Measurements from ENCODE around the gene NOTUM. TPM values are rescaled to one million over a fixed set of nuclear protein-coding genes. Genes with fewer than 3 reads are reported as not detected.
A peak's percentile ranks its signal among the peaks of the same experiment; 100 is the strongest.

The NOTUM gene
- total RNA-seq, 1 experiment from 2014 or later, result not detected

GRCh38 chr17:81973432-81973831 is 12.4 kb upstream of the NOTUM start:
- peaks cover 5% of the 10 kb centered on the region for H3K36me3 Mint-ChIP-seq (ENCODE audit: insufficient read depth, unreplicated experiment)
- DNase-seq (ENCODE audit: unreplicated experiment), result no peak
- BruUV-seq (replicated peaks), result no TSS peak
- no peak for TF ChIP-seq CTCF (IDR thresholded peaks at IDR 0.05; ENCODE audit: unreplicated experiment)
- H3K9me3 Mint-ChIP-seq (ENCODE audit: unreplicated experiment), result no peaks in the 10 kb centered on the region
- ChIA-PET CTCF (no interaction called here), POLR2A (no interaction called here)
- peaks cover under 1% of the 10 kb centered on the region for H3K4me1 Mint-ChIP-seq (ENCODE audit: insufficient read depth, unreplicated experiment)
- no peaks in the 10 kb centered on the region for H3K27me3 Mint-ChIP-seq (ENCODE audit: insufficient read depth, unreplicated experiment)
- H3K4me3 Mint-ChIP-seq (ENCODE audit: unreplicated experiment), result no peak overlapping the region
- intact Hi-C loops (cut with micrococcal nuclease), result no loop called here
- H3K27ac Mint-ChIP-seq (ENCODE audit: low read depth, unreplicated experiment), result no peak overlapping the region

GRCh38 chr17:81968850-81969812 is 8.1 kb upstream of the NOTUM start:
- BruUV-seq (replicated peaks), result no TSS peak
- no peak for DNase-seq (ENCODE audit: unreplicated experiment)
- CTCF ChIA-PET, result interaction anchor here (0.6 kb wide), 2 partner anchors 22 to 41 kb away, joined by 3 to 5 read pairs; no protein-coding TSS in a partner anchor
- intact Hi-C loops (cut with micrococcal nuclease), result no loop called here
- Mint-ChIP-seq H3K27ac (ENCODE audit: low read depth, unreplicated experiment) (no peak overlapping the region), H3K36me3 (ENCODE audit: insufficient read depth, unreplicated experiment) (peaks cover 5% of the 10 kb centered on the region), H3K4me1 (ENCODE audit: insufficient read depth, unreplicated experiment) (peaks cover 10% of the 10 kb centered on the region), H3K27me3 (ENCODE audit: insufficient read depth, unreplicated experiment) (no peaks in the 10 kb centered on the region), H3K9me3 (ENCODE audit: unreplicated experiment) (no peaks in the 10 kb centered on the region), H3K4me3 (ENCODE audit: unreplicated experiment) (no peak overlapping the region)
- POLR2A ChIA-PET, result interaction anchor here (0.9 to 1.7 kb wide), 2 partner anchors 8 to 11 kb away, joined by 5 to 7 read pairs; no protein-coding TSS in a partner anchor
- TF ChIP-seq CTCF (IDR thresholded peaks at IDR 0.05; ENCODE audit: unreplicated experiment), result no peak

GRCh38 chr17:81968396-81968745 is 7.4 kb upstream of the NOTUM start:
- BruUV-seq (replicated peaks), result no TSS peak
- Mint-ChIP-seq H3K9me3 (ENCODE audit: unreplicated experiment) (no peaks in the 10 kb centered on the region), H3K4me1 (ENCODE audit: insufficient read depth, unreplicated experiment) (peaks cover 10% of the 10 kb centered on the region), H3K4me3 (ENCODE audit: unreplicated experiment) (no peak overlapping the region), H3K27ac (ENCODE audit: low read depth, unreplicated experiment) (no peak overlapping the region), H3K36me3 (ENCODE audit: insufficient read depth, unreplicated experiment) (peaks cover 5% of the 10 kb centered on the region), H3K27me3 (ENCODE audit: insufficient read depth, unreplicated experiment) (no peaks in the 10 kb centered on the region)
- ChIA-PET POLR2A (interaction anchor here (0.9 to 1.7 kb wide), 2 partner anchors 8 to 12 kb away, joined by 5 to 7 read pairs; no protein-coding TSS in a partner anchor), CTCF (interaction anchor here (0.6 kb wide), 1 partner anchor 23 kb away, joined by 5 read pairs; no protein-coding TSS in a partner anchor)
- no peak for DNase-seq (ENCODE audit: unreplicated experiment)
- intact Hi-C loops (cut with micrococcal nuclease), result no loop called here
- TF ChIP-seq CTCF (IDR thresholded peaks at IDR 0.05; ENCODE audit: unreplicated experiment), result no peak

GRCh38 chr17:81967533-81968395 is 6.8 kb upstream of the NOTUM start:
- BruUV-seq (replicated peaks), result no TSS peak
- Mint-ChIP-seq H3K9me3 (ENCODE audit: unreplicated experiment) (no peaks in the 10 kb centered on the region), H3K27ac (ENCODE audit: low read depth, unreplicated experiment) (no peak overlapping the region), H3K36me3 (ENCODE audit: insufficient read depth, unreplicated experiment) (peaks cover 5% of the 10 kb centered on the region), H3K27me3 (ENCODE audit: insufficient read depth, unreplicated experiment) (no peaks in the 10 kb centered on the region), H3K4me1 (ENCODE audit: insufficient read depth, unreplicated experiment) (peaks cover 10% of the 10 kb centered on the region), H3K4me3 (ENCODE audit: unreplicated experiment) (no peak overlapping the region)
- peak; percentile 69 for DNase-seq (ENCODE audit: unreplicated experiment)
- intact Hi-C loops (cut with micrococcal nuclease), result no loop called here
- no peak for TF ChIP-seq CTCF (IDR thresholded peaks at IDR 0.05; ENCODE audit: unreplicated experiment)
- ChIA-PET POLR2A (interaction anchor here (0.9 to 1.7 kb wide), 2 partner anchors 9 to 13 kb away, joined by 5 to 7 read pairs; no protein-coding TSS in a partner anchor), CTCF (interaction anchor here (1.0 kb wide), 1 partner anchor 53 kb away, joined by 4 read pairs; no protein-coding TSS in a partner anchor)

Measured in MCF 10A (cell line).